Spleen (tissue), 7 donors: ENCODE results near the gene ENDOV.

Experiments
- POLR2A ChIP-seq, 3 donors: fragments of 450-650 bp; IDR thresholded peaks; one replicate each; pipeline ENCODE4 v1.5.1; 2017; ENCODE audit warnings: antibody characterized with exemption in 3 of 3, mild to moderate bottlenecking in 1 of 3
- POLR2AphosphoS5 ChIP-seq, 3 donors: sonication (generic); formaldehyde crosslinking; IDR thresholded peaks; one replicate each; pipeline ENCODE4 v1.5.1; 2017; ENCODE audit warnings: antibody characterized with exemption in 3 of 3
- TF ChIP-seq, protein P1 (sequence below), 11 experiments: fragments of 200-600 bp in 7 of 11; fragments of 450-650 bp in 4 of 11; sonication (generic) in 4 of 11; IDR thresholded peaks in 8 of 11; conservative IDR thresholded peaks in 3 of 11; 1 replicate in 7 of 11; 2 replicates in 4 of 11; pipeline versions ENCODE4 v1.4.0 to v1.8.0; 2016 to 2021; ENCODE audit warnings: antibody characterized with exemption in 11 of 11, inconsistent platforms in 4 of 11, mild to moderate bottlenecking in 1 of 11
- donor health status: DM: no; HTN: no; CAD: no; lungs with moderate emphysema.
- donor health status: DM: no; HTN: no; CAD: no.
- donor health status: DM: no; HTN: no; CAD: no.

DNA sequence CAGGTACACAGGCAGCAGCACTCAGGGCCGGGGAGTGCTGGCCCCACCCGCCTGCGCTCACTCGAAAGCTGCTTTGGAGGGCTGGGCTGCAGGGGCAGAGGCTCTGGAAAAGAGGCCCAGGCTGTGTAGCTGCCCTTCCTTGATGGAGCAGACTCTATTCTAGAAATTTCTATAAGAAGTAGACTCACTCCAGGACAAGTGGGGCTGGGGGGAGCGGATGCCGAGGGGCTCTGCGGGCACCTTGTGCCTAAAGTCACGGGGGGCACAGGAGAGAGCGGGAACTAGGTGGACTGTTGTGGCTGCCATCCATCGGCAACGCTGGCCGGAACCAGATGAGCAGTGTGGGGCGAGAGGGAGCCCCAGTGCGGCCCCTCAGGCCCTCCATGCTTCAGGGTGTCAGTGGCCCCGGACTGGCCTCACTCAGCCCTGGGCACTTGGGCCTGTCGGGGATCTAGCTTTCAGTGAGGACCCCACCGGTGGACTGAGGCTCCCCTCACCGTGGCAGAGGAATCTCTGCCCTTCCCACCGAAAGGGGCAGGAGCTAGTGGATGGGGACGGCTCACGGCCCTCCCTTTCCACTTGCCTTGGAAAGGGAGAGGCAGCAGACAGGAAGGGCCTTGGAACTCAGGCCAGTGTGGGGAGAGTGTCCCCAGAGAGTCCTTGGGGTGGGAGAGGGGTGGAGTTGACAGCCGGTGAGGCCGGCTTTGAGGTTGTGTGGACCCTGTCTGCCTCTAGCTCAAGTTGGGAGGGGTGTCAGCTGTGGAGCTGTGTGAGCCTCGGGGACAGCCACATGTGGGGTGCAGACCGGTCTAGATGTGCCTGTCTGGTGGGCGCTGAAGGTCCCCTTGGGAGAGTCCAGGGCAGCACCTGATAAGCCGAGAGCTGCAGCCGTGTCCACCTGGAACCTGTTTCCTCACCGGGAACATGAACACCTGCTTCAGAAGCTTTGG is 16.6 kb downstream of the ENDOV start:
- TF ChIP-seq, protein P1, sequence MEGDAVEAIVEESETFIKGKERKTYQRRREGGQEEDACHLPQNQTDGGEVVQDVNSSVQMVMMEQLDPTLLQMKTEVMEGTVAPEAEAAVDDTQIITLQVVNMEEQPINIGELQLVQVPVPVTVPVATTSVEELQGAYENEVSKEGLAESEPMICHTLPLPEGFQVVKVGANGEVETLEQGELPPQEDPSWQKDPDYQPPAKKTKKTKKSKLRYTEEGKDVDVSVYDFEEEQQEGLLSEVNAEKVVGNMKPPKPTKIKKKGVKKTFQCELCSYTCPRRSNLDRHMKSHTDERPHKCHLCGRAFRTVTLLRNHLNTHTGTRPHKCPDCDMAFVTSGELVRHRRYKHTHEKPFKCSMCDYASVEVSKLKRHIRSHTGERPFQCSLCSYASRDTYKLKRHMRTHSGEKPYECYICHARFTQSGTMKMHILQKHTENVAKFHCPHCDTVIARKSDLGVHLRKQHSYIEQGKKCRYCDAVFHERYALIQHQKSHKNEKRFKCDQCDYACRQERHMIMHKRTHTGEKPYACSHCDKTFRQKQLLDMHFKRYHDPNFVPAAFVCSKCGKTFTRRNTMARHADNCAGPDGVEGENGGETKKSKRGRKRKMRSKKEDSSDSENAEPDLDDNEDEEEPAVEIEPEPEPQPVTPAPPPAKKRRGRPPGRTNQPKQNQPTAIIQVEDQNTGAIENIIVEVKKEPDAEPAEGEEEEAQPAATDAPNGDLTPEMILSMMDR (IDR thresholded peaks at IDR 0.05 in 8 of 11, conservative IDR thresholded peaks at IDR 0.05 in 3 of 11) = no peak
- TF ChIP-seq POLR2A (IDR thresholded peaks at IDR 0.05) (no peak), POLR2AphosphoS5 (IDR thresholded peaks at IDR 0.05) (no peak)
